HepG2 (cell line): Measurements from ENCODE around the gene ARHGEF9. TPM values are rescaled to one million over a fixed set of nuclear protein-coding genes. Genes with fewer than 3 reads are reported as not detected.

ENCODE experiments used
- ATAC-seq: fragments of 200-7000 bp; cut with Tn5 transposase; 3 replicates; pipeline ENCODE4 v1.9.1; 2020; ENCODE audit warnings: mild to moderate bottlenecking, moderate library complexity
- BruUV-seq: library from RNA; stranded (reverse); fragments of 400-500 nt; replicated peaks from 2 replicates; lab custom pipeline; 2021; lab: Mats Ljungman, UMichigan
- CTCF ChIA-PET: fragments of 300-600 bp; formaldehyde crosslinking; extraction: SDS; loops from one replicate; lab custom pipeline; 2021; ENCODE audit warnings: low total read pairs, inconsistent platforms, low intra/inter-chr PET ratio; lab: Yijun Ruan, JAX
- POLR2A ChIA-PET: fragments of 350-600 bp; sonication (Branson Sonifier 250); formaldehyde crosslinking; loops from one replicate; lab custom pipeline; 2020; ENCODE audit warnings: antibody characterized with exemption, inconsistent platforms; lab: Yijun Ruan, JAX
- DNase-seq: peaks from one replicate; pipeline ENCODE4 v3.0.0-alpha.2; 2015; ENCODE audit warnings: low spot score
- FAIRE-seq: peaks from 3 replicates; lab custom pipeline; 2011; peaks lifted over from hg19 to GRCh38; lab: Jason Lieb, UNC
- H2AFZ ChIP-seq: one replicate; pipeline ENCODE4 v1.6.1; 2011; ENCODE audit warnings: low read length, inconsistent platforms
- H3K27ac ChIP-seq: fragments of 300-600 bp; 3 replicates; pipeline ENCODE4 v1.8.0; 2011; ENCODE audit warnings: mixed run types, mild to moderate bottlenecking, mixed read lengths, low read length, inconsistent platforms; ENCODE audit not compliant: insufficient read depth; ENCODE audit errors: extremely low read length
- H3K27me3 ChIP-seq, 2 experiments: fragments of 200-600 bp in 1 of 2; 2 replicates in 1 of 2; 3 replicates in 1 of 2; pipeline versions ENCODE4 v1.6.0 to v1.8.0; 2011; ENCODE audit warnings: low read length in 2 of 2, mild to moderate bottlenecking in 2 of 2, moderate library complexity in 2 of 2, inconsistent platforms in 1 of 2; ENCODE audit not compliant: insufficient read depth in 2 of 2, control insufficient read depth in 1 of 2
- H3K36me3 ChIP-seq, 2 experiments: fragments of 200-600 bp in 1 of 2; replicated peaks in 1 of 2; 2 replicates in 1 of 2; 3 replicates in 1 of 2; pipeline versions ENCODE4 v1.5.1 to v1.8.0; 2011; ENCODE audit warnings: low read length in 2 of 2, inconsistent platforms in 1 of 2; ENCODE audit not compliant: insufficient read depth in 2 of 2, control insufficient read depth in 1 of 2
- H3K4me1 ChIP-seq: 2 replicates; pipeline ENCODE4 v1.5.1; 2012; ENCODE audit warnings: low read length, inconsistent platforms; ENCODE audit not compliant: insufficient read depth
- H3K4me2 ChIP-seq: 2 replicates; pipeline ENCODE4 v1.6.0; 2011; ENCODE audit warnings: low read depth, low read length, inconsistent platforms
- H3K4me3 ChIP-seq, 3 experiments: fragments of 200-600 bp in 1 of 3; sonication (generic), shearing (Covaris generic) in 1 of 3; replicated peaks in 1 of 3; 2 replicates each; pipeline ENCODE4 v1.5.1; 2011 to 2016; ENCODE audit warnings: low read length in 3 of 3, inconsistent platforms in 2 of 3, low read depth in 2 of 3, mild to moderate bottlenecking in 2 of 3, control low read depth in 1 of 3, mixed read lengths in 1 of 3; ENCODE audit not compliant: insufficient read depth in 1 of 3
- H3K79me2 ChIP-seq: one replicate; pipeline ENCODE4 v1.6.1; 2011; ENCODE audit warnings: low read length, inconsistent platforms; ENCODE audit not compliant: insufficient read depth
- H3K9ac ChIP-seq: 2 replicates; pipeline ENCODE4 v1.6.0; 2011; ENCODE audit warnings: mild to moderate bottlenecking, low read depth, low read length, inconsistent platforms; ENCODE audit not compliant: insufficient read depth
- H3K9me3 ChIP-seq: 2 replicates; pipeline ENCODE4 v1.5.1; 2012; ENCODE audit warnings: mild to moderate bottlenecking, low read length
- H4K20me1 ChIP-seq: 2 replicates; pipeline ENCODE4 v1.6.0; 2011; ENCODE audit warnings: inconsistent platforms, mild to moderate bottlenecking, low read length, moderate library complexity; ENCODE audit not compliant: insufficient read depth
- AHR ChIP-seq: IDR thresholded peaks from 2 replicates; pipeline ENCODE4 v1.6.1; 2018; ENCODE audit warnings: missing genetic modification reagents, missing compliant biosample characterization
- ATF2 ChIP-seq: sonication (generic); formaldehyde crosslinking; IDR thresholded peaks from 2 replicates; pipeline ENCODE4 v1.4.0; 2020; ENCODE audit warnings: missing genetic modification reagents
- MAFF ChIP-seq: IDR thresholded peaks from 2 replicates; pipeline ENCODE4 v1.6.1; 2011; ENCODE audit warnings: low read depth, low read length, improper control_type of control experiment
- MAFK ChIP-seq, 2 experiments: IDR thresholded peaks in 1 of 2; conservative IDR thresholded peaks in 1 of 2; 2 replicates each; pipeline ENCODE4 v1.6.1; 2011; ENCODE audit warnings: improper control_type of control experiment in 2 of 2, low read length in 2 of 2
- NONO ChIP-seq, 2 experiments: fragments of 450-650 bp in 1 of 2; sonication (generic) in 1 of 2; formaldehyde crosslinking in 1 of 2; IDR thresholded peaks in 1 of 2; conservative IDR thresholded peaks in 1 of 2; 2 replicates each; pipeline versions ENCODE4 v1.6.1 to v1.8.0; 2017 to 2022; ENCODE audit warnings: mild to moderate bottlenecking in 1 of 2, missing genetic modification reagents in 1 of 2, moderate library complexity in 1 of 2
- RBM39 ChIP-seq: fragments of 200-400 bp; formaldehyde crosslinking; IDR thresholded peaks from one replicate; pipeline ENCODE4 v1.6.1; 2018; ENCODE audit warnings: antibody characterized with exemption, mild to moderate bottlenecking, low read depth, low read length; ENCODE audit not compliant: poor library complexity, severe bottlenecking
- RELA ChIP-seq: sonication (generic); formaldehyde crosslinking; IDR thresholded peaks from 2 replicates; pipeline ENCODE4 v1.4.0; 2020; ENCODE audit warnings: missing genetic modification reagents
- TOE1 ChIP-seq: sonication (generic); formaldehyde crosslinking; IDR thresholded peaks from 2 replicates; pipeline ENCODE4 v1.4.0; 2020; ENCODE audit warnings: mild to moderate bottlenecking, missing genetic modification reagents
- ZNF292 ChIP-seq: sonication (generic); formaldehyde crosslinking; IDR thresholded peaks from 2 replicates; pipeline ENCODE4 v1.8.1; 2022; ENCODE audit warnings: mild to moderate bottlenecking, low read depth, missing genetic modification reagents, borderline replicate concordance
- ZNF331 ChIP-seq: sonication (generic); formaldehyde crosslinking; IDR thresholded peaks from 2 replicates; pipeline ENCODE4 v1.4.0; 2020; ENCODE audit warnings: missing genetic modification reagents
- ZNF549 ChIP-seq: sonication (generic); formaldehyde crosslinking; IDR thresholded peaks from 2 replicates; pipeline ENCODE4 v1.5.0; 2020; ENCODE audit warnings: missing genetic modification reagents
- WGBS: methylation state at CpG from one replicate; pipeline ENCODE4 v1.1.6; 2017; ENCODE audit warnings: low lambda C conversion rate; 5-methylcytosine and 5-hydroxymethylcytosine counted together
- in situ Hi-C: cut with HindIII; loops from 2 replicates; pipeline ENCODE4 v1.10.0; 2017; ENCODE audit warnings: low pct_unique_long_range_greater_than_20kb; ENCODE audit not compliant: extremely low pct_ligation_motif_present
- intact Hi-C: fragments of 100-400 bp; cut with micrococcal nuclease; formaldehyde crosslinking; loops from one replicate; pipeline ENCODE4 v1.10.0; 2022; ENCODE audit not compliant: unreplicated experiment
- polyA plus RNA-seq, 8 experiments: library from polyadenylated mRNA; depleted of rRNA in 3 of 8; stranded (reverse) in 7 of 8; unstranded in 1 of 8; fragments of >200 nt; fragmentation: Illumina TruSeq in 4 of 8; extraction: Trizol in 4 of 8; gene quantifications; 2 replicates each; pipeline versions ENCODE4 v1.2.1 to v1.2.3, GENCODE V29; 2011 to 2016; ENCODE audit warnings: low read depth in 4 of 8, missing spikeins in 1 of 8, mixed read lengths in 1 of 8; ENCODE audit not compliant: insufficient read depth in 1 of 8
- total RNA-seq, 5 experiments: library from RNA; depleted of rRNA; stranded (reverse); fragments of >200 nt; fragmentation: Illumina TruSeq; extraction: Trizol; gene quantifications; 2 replicates each; pipeline ENCODE4 v1.2.3, GENCODE V29; 2016; ENCODE audit warnings: low read depth in 1 of 5

The ARHGEF9 gene
- total and polyA plus RNA-seq, 2 of the 13 experiments (the other 11 are each of a cell fraction or from before 2014, with no cell fraction given) = 0.91 to 1.8 TPM

DNA sequence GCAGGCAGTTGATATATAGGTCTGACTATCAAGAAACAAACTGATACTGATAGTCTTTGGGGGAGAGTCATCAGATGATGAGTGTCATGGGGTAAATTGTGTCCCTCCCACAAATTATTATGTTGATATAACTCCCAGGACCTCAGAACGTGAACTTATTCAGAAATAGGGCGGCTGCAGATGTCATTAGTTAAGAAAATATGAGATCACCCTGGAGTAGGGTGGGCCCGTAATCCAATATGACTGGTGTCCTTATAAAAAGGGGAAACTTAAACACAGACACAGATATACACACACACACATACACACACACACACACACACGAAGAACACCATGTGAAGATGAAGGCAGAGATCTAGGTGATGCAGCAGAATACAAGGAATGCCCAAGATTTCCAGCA, 32.7 kb upstream of the ARHGEF9 start:
- FAIRE-seq (no peak), ATAC-seq (no peak), DNase-seq (no peak)
- WGBS = 3% methylated on average over 4 of the region's 4 CpGs
- H3K9me3 ChIP-seq = no peaks in the 10 kb centered on the region
- H3K79me2 ChIP-seq = no peaks in the 10 kb centered on the region
- no peak overlapping the region for H3K27ac ChIP-seq
- no peaks in the 10 kb centered on the region for H3K4me1 ChIP-seq
- H3K4me2 ChIP-seq = no peak overlapping the region
- H3K27me3 ChIP-seq = no peaks in the 10 kb centered on the region
- H2AFZ ChIP-seq = no peak overlapping the region
- H3K4me3 ChIP-seq = no peak overlapping the region
- intact Hi-C loops (no loop called here), in situ Hi-C loops (no loop called here)
- BruUV-seq = no TSS peak
- H3K36me3 ChIP-seq = no peaks in the 10 kb centered on the region
- no peak overlapping the region for H3K9ac ChIP-seq
- ChIA-PET POLR2A (no interaction called here), CTCF (no interaction called here)
- no peaks in the 10 kb centered on the region for H4K20me1 ChIP-seq
- no peak for TF ChIP-seq ZNF292 (CRISPR knock-in tag)
- no peak for TF ChIP-seq RELA
- TF ChIP-seq RBM39 = no peak
- no peak for TF ChIP-seq ZNF549 (CRISPR knock-in tag)
- no peak for TF ChIP-seq AHR (CRISPR knock-in tag)
- no peak for TF ChIP-seq NONO (IDR thresholded peaks at IDR 0.05)
- TF ChIP-seq NONO (CRISPR knock-in tag; conservative IDR thresholded peaks at IDR 0.05) = no peak
- TF ChIP-seq TOE1 (CRISPR knock-in tag) = no peak
- no peak for TF ChIP-seq ZNF331 (CRISPR knock-in tag)
- TF ChIP-seq, all 625 proteins: peak for 0

DNA sequence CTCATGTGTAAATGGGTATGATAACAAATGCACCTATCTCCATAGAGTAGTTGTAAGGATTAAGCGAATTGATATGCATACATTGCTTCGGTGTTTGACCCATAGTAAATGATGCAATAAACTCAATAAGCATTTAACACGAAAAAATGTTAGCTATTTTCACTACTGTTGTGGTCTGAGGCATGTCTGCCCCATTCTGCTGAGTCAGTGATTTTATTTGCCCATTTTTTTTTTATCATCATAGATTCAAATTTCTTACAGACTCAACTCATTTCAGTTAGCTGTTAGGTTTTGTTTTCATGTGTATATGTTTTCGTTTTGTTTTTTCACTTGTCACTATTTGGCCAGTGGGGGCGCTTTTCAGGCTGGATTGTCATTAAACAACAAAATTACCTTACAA, 27.8 kb upstream of the ARHGEF9 start:
- FAIRE-seq (no peak), DNase-seq (no peak), ATAC-seq (no peak)
- no peak overlapping the region for H3K9ac ChIP-seq
- 45% methylated on average over 5 of the region's 5 CpGs for WGBS
- H3K36me3 ChIP-seq = no peaks in the 10 kb centered on the region
- no peak overlapping the region for H3K27ac ChIP-seq
- H3K4me1 ChIP-seq = no peaks in the 10 kb centered on the region
- H3K4me3 ChIP-seq = no peak overlapping the region
- BruUV-seq = no TSS peak
- H3K27me3 ChIP-seq = no peaks in the 10 kb centered on the region
- no peaks in the 10 kb centered on the region for H3K9me3 ChIP-seq
- peak; percentile 81 to 93 for TF ChIP-seq MAFK (conservative IDR thresholded peaks at IDR 0.05 in 1 of 2, IDR thresholded peaks at IDR 0.05 in 1 of 2; ENCODE audit: low read length in 2 of 2)
- peak; percentile 91 for TF ChIP-seq MAFF
- no peak for TF ChIP-seq ATF2 (CRISPR knock-in tag)
- TF ChIP-seq, all 625 proteins: peak for 2
- Histone ChIP-seq H4K20me1 (no peaks in the 10 kb centered on the region), H3K4me2 (no peak overlapping the region), H2AFZ (no peak overlapping the region), H3K79me2 (no peaks in the 10 kb centered on the region)
- ChIA-PET CTCF (no interaction called here), POLR2A (no interaction called here)
- intact Hi-C loops (no loop called here), in situ Hi-C loops (no loop called here)
